ENCODE measurements around the gene AKAP12. TPM values are rescaled to one million over a fixed set of nuclear protein-coding genes. Genes with fewer than 3 reads are reported as not detected.

AKAP12 gene
- polyA plus RNA-seq, 1 donor (not counting 4 experiments of a cell fraction or from before 2014, with no cell fraction given) = 0.56 TPM

DNA sequence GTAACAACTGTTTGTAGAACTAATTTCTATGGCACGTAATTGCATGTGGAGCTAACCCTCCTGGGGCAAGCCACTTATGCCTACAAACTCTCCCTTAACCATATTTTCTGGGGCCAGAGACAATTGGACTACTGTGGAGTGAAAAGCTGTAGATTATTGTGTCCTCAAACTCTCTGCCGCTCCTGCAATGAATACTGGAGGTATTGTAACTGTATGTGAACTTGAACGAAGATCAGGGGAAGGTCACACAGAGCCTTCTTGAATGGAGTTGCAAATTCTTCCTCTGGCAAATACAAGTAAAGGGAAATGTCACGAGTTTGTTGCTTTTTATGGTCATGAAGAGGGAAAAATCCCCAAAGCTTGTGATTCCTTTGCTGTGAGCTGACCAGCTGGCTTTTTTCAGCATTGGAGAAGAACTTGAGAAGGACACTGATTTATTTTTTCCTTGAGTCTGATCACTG lies 18.2 kb downstream of the AKAP12 start:
- no peaks in the 10 kb centered on the region for H4K20me1 ChIP-seq (ENCODE audit: control insufficient read depth, extremely low read depth, insufficient read depth, low read length)
- FAIRE-seq (no peak), DNase-seq (ENCODE audit: low read depth, low spot score) (no peak)
- TF ChIP-seq EZH2 (IDR thresholded peaks at IDR 0.05; ENCODE audit: low read length) = no peak
- TF ChIP-seq, protein P1, sequence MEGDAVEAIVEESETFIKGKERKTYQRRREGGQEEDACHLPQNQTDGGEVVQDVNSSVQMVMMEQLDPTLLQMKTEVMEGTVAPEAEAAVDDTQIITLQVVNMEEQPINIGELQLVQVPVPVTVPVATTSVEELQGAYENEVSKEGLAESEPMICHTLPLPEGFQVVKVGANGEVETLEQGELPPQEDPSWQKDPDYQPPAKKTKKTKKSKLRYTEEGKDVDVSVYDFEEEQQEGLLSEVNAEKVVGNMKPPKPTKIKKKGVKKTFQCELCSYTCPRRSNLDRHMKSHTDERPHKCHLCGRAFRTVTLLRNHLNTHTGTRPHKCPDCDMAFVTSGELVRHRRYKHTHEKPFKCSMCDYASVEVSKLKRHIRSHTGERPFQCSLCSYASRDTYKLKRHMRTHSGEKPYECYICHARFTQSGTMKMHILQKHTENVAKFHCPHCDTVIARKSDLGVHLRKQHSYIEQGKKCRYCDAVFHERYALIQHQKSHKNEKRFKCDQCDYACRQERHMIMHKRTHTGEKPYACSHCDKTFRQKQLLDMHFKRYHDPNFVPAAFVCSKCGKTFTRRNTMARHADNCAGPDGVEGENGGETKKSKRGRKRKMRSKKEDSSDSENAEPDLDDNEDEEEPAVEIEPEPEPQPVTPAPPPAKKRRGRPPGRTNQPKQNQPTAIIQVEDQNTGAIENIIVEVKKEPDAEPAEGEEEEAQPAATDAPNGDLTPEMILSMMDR (optimal IDR thresholded peaks at IDR 0.05 in 1 of 3, IDR thresholded peaks at IDR 0.05 in 1 of 3, conservative IDR thresholded peaks at IDR 0.05 in 1 of 3; ENCODE audit: extremely low read depth in 1 of 3, insufficient read depth in 2 of 3, low read length in 3 of 3) = no peak
- H2AFZ ChIP-seq (ENCODE audit: control insufficient read depth, low read length) = no peak overlapping the region
- H3K27me3 ChIP-seq (ENCODE audit: control insufficient read depth, extremely low read depth, insufficient read depth, low read length) = no peaks in the 10 kb centered on the region
- H3K4me3 ChIP-seq (ENCODE audit: control insufficient read depth in 2 of 3, extremely low read depth in 1 of 3, insufficient read depth in 2 of 3, low read depth in 1 of 3, low read length in 3 of 3) = no peak overlapping the region
- no peak overlapping the region for H3K4me2 ChIP-seq (ENCODE audit: control insufficient read depth, extremely low read depth, insufficient read depth, low read depth, low read length)
- no peaks in the 10 kb centered on the region for H3K9me3 ChIP-seq (ENCODE audit: control insufficient read depth, low read depth, low read length)
- no peak overlapping the region for H3K27ac ChIP-seq (ENCODE audit: control insufficient read depth, insufficient read depth, low read length)
- H3K9ac ChIP-seq (ENCODE audit: control insufficient read depth, extremely low read depth, insufficient read depth, low read length) = no peak overlapping the region
- H3K36me3 ChIP-seq (ENCODE audit: control insufficient read depth in 2 of 2, extremely low read depth in 1 of 2, insufficient read depth in 2 of 2, low read length in 2 of 2) = no peaks in the 10 kb centered on the region
- dilution Hi-C loops (cut with MboI; ENCODE audit: extremely low pct_ligation_motif_present, low sequenced_read_pairs) = no loop called here
- no peaks in the 10 kb centered on the region for H3K79me2 ChIP-seq (ENCODE audit: control insufficient read depth, insufficient read depth, low read length)
- H3K9me1 ChIP-seq (ENCODE audit: control insufficient read depth, extremely low read depth, insufficient read depth, low read length) = no peaks in the 10 kb centered on the region
- no peaks in the 10 kb centered on the region for H3K4me1 ChIP-seq (ENCODE audit: control insufficient read depth, extremely low read depth, insufficient read depth, low read length)

DNA sequence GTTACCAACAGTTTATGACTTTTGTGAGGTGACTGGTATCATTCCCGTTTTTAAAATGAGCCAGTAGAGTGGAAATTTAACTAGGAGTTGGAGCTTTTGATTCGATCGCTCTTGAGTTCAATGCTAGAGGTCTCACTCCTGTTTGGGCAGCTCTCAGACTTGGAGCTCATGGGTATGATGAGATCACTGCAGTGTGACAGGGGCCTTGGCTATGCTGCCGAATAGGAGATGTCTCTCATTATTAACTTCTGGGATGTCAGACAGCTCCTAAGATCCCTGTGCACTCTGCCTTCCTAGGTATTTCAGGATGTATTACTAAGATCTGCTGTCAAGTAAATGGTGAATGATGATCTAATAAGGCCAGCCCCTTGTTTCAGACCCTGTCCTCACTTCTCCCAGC lies 20.4 kb downstream of the AKAP12 start:
- Histone ChIP-seq H2AFZ (ENCODE audit: control insufficient read depth, low read length) (no peak overlapping the region), H3K36me3 (ENCODE audit: control insufficient read depth in 2 of 2, extremely low read depth in 1 of 2, insufficient read depth in 2 of 2, low read length in 2 of 2) (no peaks in the 10 kb centered on the region), H3K27me3 (ENCODE audit: control insufficient read depth, extremely low read depth, insufficient read depth, low read length) (no peaks in the 10 kb centered on the region), H3K9me1 (ENCODE audit: control insufficient read depth, extremely low read depth, insufficient read depth, low read length) (no peaks in the 10 kb centered on the region), H3K79me2 (ENCODE audit: control insufficient read depth, insufficient read depth, low read length) (no peaks in the 10 kb centered on the region), H4K20me1 (ENCODE audit: control insufficient read depth, extremely low read depth, insufficient read depth, low read length) (no peaks in the 10 kb centered on the region), H3K27ac (ENCODE audit: control insufficient read depth, insufficient read depth, low read length) (no peak overlapping the region), H3K4me1 (ENCODE audit: control insufficient read depth, extremely low read depth, insufficient read depth, low read length) (no peaks in the 10 kb centered on the region), H3K4me3 (ENCODE audit: control insufficient read depth in 2 of 3, extremely low read depth in 1 of 3, insufficient read depth in 2 of 3, low read depth in 1 of 3, low read length in 3 of 3) (no peak overlapping the region), H3K4me2 (ENCODE audit: control insufficient read depth, extremely low read depth, insufficient read depth, low read depth, low read length) (no peak overlapping the region), H3K9ac (ENCODE audit: control insufficient read depth, extremely low read depth, insufficient read depth, low read length) (no peak overlapping the region), H3K9me3 (ENCODE audit: control insufficient read depth, low read depth, low read length) (no peaks in the 10 kb centered on the region)
- no peak for DNase-seq (ENCODE audit: low read depth, low spot score)
- FAIRE-seq = no peak
- TF ChIP-seq EZH2 (IDR thresholded peaks at IDR 0.05; ENCODE audit: low read length) = no peak
- TF ChIP-seq, protein P1 (optimal IDR thresholded peaks at IDR 0.05 in 1 of 3, IDR thresholded peaks at IDR 0.05 in 1 of 3, conservative IDR thresholded peaks at IDR 0.05 in 1 of 3; ENCODE audit: extremely low read depth in 1 of 3, insufficient read depth in 2 of 3, low read length in 3 of 3) = no peak
- dilution Hi-C loops (cut with MboI; ENCODE audit: extremely low pct_ligation_motif_present, low sequenced_read_pairs) = no loop called here
